ENCODE data around the gene UQCRH.
"Not testable (repeated sequence)": the region's sequence is repeated elsewhere in the genome, so short reads cannot be mapped to it uniquely, and the experiment has no call there.

DNA sequence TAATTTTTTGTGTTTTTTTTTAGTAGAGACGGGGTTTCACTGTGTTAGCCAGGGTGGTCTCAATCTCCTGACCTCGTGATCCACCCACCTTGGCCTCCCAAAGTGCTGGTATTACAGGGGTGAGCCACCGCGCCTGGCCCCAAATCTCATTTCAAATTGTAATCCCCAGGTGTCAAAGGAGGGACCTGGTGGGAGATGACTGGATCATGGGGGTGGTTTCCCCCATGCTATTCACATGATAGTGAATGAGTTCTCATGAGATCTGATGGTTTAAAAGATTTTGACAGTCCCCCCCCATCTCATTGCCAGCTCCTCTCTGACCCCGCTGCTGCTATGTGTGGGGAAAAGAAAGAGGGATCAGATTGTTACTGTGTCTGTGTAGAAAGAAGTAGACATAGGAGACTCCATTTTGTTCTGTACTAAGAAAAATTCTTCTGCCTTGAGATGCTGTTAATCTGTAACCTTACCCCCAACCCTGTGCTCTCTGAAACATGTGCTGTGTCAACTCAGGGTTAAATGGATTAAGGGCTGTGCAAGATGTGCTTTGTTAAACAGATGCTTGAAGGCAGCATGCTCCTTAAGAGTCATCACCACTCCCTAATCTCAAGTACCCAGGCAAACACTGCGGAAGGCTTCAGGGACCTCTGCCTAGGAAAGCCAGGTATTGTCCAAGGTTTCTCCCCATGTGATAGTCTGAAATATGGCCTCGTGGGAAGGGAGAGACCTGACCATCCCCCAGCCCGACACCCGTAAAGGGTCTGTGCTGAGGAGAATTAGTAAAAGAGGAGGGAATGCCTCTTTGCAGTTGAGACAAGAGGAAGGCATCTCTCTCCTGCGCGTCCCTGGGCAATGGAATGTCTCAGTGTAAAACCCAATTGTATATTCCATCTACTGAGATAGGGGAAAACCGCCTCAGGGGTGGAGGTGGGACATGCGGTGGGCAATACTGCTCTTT lies 16.7 kb downstream of the UQCRH start:
- not testable (repeated sequence) for TF ChIP-seq CTCF, POLR2A (IDR thresholded peaks at IDR 0.05)
